Chondrocyte (in vitro differentiated cells): ENCODE results near the gene RPL14. TPM values are rescaled to one million over a fixed set of nuclear protein-coding genes. Genes with fewer than 3 reads are reported as not detected.

Experiments used
- DNase-seq: peaks from one replicate; pipeline ENCODE4 v3.0.0; 2021; ENCODE audit warnings: mixed read lengths, low spot score
- H3K27ac Mint-ChIP-seq: one replicate; pipeline ENCODE4 v1.8.0; 2021; ENCODE audit warnings: mild to moderate bottlenecking, moderate library complexity, mixed read lengths; ENCODE audit not compliant: unreplicated experiment
- H3K27me3 Mint-ChIP-seq: 2 replicates; pipeline ENCODE4 v1.8.0; 2021; ENCODE audit warnings: low read depth, mixed read lengths
- H3K36me3 Mint-ChIP-seq: 2 replicates; pipeline ENCODE4 v1.8.0; 2021; ENCODE audit warnings: low read depth, mixed read lengths
- H3K4me1 Mint-ChIP-seq: 2 replicates; pipeline ENCODE4 v1.8.0; 2021; ENCODE audit warnings: low read depth, mild to moderate bottlenecking, mixed read lengths
- H3K4me3 Mint-ChIP-seq: one replicate; pipeline ENCODE4 v1.8.0; 2021; ENCODE audit warnings: mild to moderate bottlenecking, moderate library complexity, mixed read lengths; ENCODE audit not compliant: unreplicated experiment
- H3K9me3 Mint-ChIP-seq: 2 replicates; pipeline ENCODE4 v1.8.0; 2021; ENCODE audit warnings: low read depth, mixed read lengths
- total RNA-seq: library from RNA; stranded (reverse); gene quantifications from 3 replicates; pipeline ENCODE4 v1.2.1, GENCODE V29; 2021
- TF ChIP-seq, protein P1 (sequence below): fragments of 200-600 bp; sonication (generic); IDR thresholded peaks from 2 replicates; pipeline ENCODE4 v1.5.0; 2021; ENCODE audit warnings: antibody characterized with exemption, mild to moderate bottlenecking, moderate library complexity

The RPL14 gene
- total RNA-seq, 1 donor from 2014 or later: 1,188 TPM

GRCh38 chr3:40494698-40495097, 37.6 kb downstream of the RPL14 start:
- Mint-ChIP-seq H3K27me3 (no peaks in the 10 kb centered on the region), H3K36me3 (no peaks in the 10 kb centered on the region), H3K4me3 (no peak overlapping the region), H3K9me3 (no peaks in the 10 kb centered on the region), H3K4me1 (no peaks in the 10 kb centered on the region), H3K27ac (no peak overlapping the region)
- DNase-seq: no peak
- TF ChIP-seq, protein P1, sequence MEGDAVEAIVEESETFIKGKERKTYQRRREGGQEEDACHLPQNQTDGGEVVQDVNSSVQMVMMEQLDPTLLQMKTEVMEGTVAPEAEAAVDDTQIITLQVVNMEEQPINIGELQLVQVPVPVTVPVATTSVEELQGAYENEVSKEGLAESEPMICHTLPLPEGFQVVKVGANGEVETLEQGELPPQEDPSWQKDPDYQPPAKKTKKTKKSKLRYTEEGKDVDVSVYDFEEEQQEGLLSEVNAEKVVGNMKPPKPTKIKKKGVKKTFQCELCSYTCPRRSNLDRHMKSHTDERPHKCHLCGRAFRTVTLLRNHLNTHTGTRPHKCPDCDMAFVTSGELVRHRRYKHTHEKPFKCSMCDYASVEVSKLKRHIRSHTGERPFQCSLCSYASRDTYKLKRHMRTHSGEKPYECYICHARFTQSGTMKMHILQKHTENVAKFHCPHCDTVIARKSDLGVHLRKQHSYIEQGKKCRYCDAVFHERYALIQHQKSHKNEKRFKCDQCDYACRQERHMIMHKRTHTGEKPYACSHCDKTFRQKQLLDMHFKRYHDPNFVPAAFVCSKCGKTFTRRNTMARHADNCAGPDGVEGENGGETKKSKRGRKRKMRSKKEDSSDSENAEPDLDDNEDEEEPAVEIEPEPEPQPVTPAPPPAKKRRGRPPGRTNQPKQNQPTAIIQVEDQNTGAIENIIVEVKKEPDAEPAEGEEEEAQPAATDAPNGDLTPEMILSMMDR: no peak

- Mint-ChIP-seq H3K27me3 (no peaks in the 10 kb centered on the region), H3K4me1 (no peaks in the 10 kb centered on the region), H3K36me3 (no peaks in the 10 kb centered on the region), H3K9me3 (no peaks in the 10 kb centered on the region), H3K27ac (no peak overlapping the region), H3K4me3 (no peak overlapping the region)
- DNase-seq: no peak
- TF ChIP-seq, protein P1: no peak
These were observed 40.1 kb downstream of the RPL14 start for GRCh38 chr3:40497288-40497687.

GRCh38 chr3:40499952-40500351, 42.8 kb downstream of the RPL14 start:
- Mint-ChIP-seq H3K4me3 (no peak overlapping the region), H3K9me3 (peaks cover 2% of the 10 kb centered on the region), H3K27me3 (no peaks in the 10 kb centered on the region), H3K27ac (no peak overlapping the region), H3K4me1 (peaks cover 11% of the 10 kb centered on the region), H3K36me3 (no peaks in the 10 kb centered on the region)
- TF ChIP-seq, protein P1: no peak
- DNase-seq: no peak

- H3K4me3 Mint-ChIP-seq: no peak overlapping the region
- no peak for DNase-seq
- TF ChIP-seq, protein P1: no peak
- no peaks in the 10 kb centered on the region for H3K27me3 Mint-ChIP-seq
- no peak overlapping the region for H3K27ac Mint-ChIP-seq
- H3K36me3 Mint-ChIP-seq: no peaks in the 10 kb centered on the region
- peaks cover 29% of the 10 kb centered on the region for H3K4me1 Mint-ChIP-seq
- H3K9me3 Mint-ChIP-seq: peaks cover 2% of the 10 kb centered on the region
These were observed 44.9 kb downstream of the RPL14 start for GRCh38 chr3:40502034-40502433.

GRCh38 chr3:40504636-40505430, 47.7 kb downstream of the RPL14 start:
- peak overlapping the region; percentile 87 for H3K4me3 Mint-ChIP-seq
- no peak for DNase-seq
- peak overlapping the region; percentile 87 for H3K27ac Mint-ChIP-seq
- H3K27me3 Mint-ChIP-seq: no peaks in the 10 kb centered on the region
- TF ChIP-seq, protein P1: no peak
- peaks cover 2% of the 10 kb centered on the region for H3K9me3 Mint-ChIP-seq
- peaks cover 29% of the 10 kb centered on the region for H3K4me1 Mint-ChIP-seq
- H3K36me3 Mint-ChIP-seq: peaks cover 1% of the 10 kb centered on the region
